GM12878 (cell line): ENCODE results near the gene ELAVL4. TPM values are rescaled to one million over a fixed set of nuclear protein-coding genes. Genes with fewer than 3 reads are reported as not detected.

Experiments used
- ATAC-seq: fragments of 200-7000 bp; cut with Tn5 transposase; 3 replicates; pipeline ENCODE4 v1.9.1; 2020; ENCODE audit warnings: mild to moderate bottlenecking, moderate library complexity
- BruUV-seq: library from RNA; stranded (reverse); fragments of 400-500 nt; replicated peaks from 2 replicates; lab custom pipeline; 2021; lab: Mats Ljungman, UMichigan
- CTCF ChIA-PET: fragments of 300-600 bp; sonication (Branson Sonifier 250); formaldehyde crosslinking; extraction: SDS; loops from one replicate; lab custom pipeline; 2021; ENCODE audit warnings: inconsistent platforms; lab: Yijun Ruan, JAX
- POLR2A ChIA-PET: fragments of 350-600 bp; formaldehyde crosslinking; extraction: SDS; loops from one replicate; lab custom pipeline; 2021; ENCODE audit warnings: inconsistent platforms; lab: Charles Lee
- RAD21 ChIA-PET: fragments of 300-600 bp; sonication (Branson Sonifier 250); formaldehyde crosslinking; loops from one replicate; lab custom pipeline; 2023; ENCODE audit warnings: antibody characterized with exemption; ENCODE audit not compliant: unreplicated experiment; lab: Charles Lee
- SMC1A ChIA-PET: fragments of 300-600 bp; sonication (Branson Sonifier 250); formaldehyde crosslinking; loops from one replicate; lab custom pipeline; 2023; ENCODE audit not compliant: unreplicated experiment, uncharacterized antibody; lab: Charles Lee
- DNase-seq: peaks from one replicate; pipeline ENCODE4 v3.0.0-alpha.2; 2011; ENCODE audit warnings: low read depth, low spot score
- FAIRE-seq: peaks from 3 replicates; lab custom pipeline; 2011; peaks lifted over from hg19 to GRCh38; lab: Jason Lieb, UNC
- H2AFZ ChIP-seq: 2 replicates; pipeline ENCODE4 v1.6.0; 2011; ENCODE audit warnings: low read depth, low read length, control low read depth; ENCODE audit not compliant: control insufficient read depth
- H3K27ac ChIP-seq: 2 replicates; pipeline ENCODE4 v1.5.1; 2011; ENCODE audit warnings: control low read depth; ENCODE audit not compliant: control insufficient read depth, insufficient read depth
- H3K27me3 ChIP-seq, 2 experiments: replicated peaks in 1 of 2; 2 replicates each; pipeline versions ENCODE4 v1.6.0 to v1.6.1; 2011; ENCODE audit warnings: low read length in 1 of 2; ENCODE audit not compliant: control insufficient read depth in 2 of 2, insufficient read depth in 2 of 2
- H3K36me3 ChIP-seq, 2 experiments: 2 replicates each; pipeline ENCODE4 v1.5.1; 2011; ENCODE audit warnings: low read length in 1 of 2; ENCODE audit not compliant: control insufficient read depth in 2 of 2, insufficient read depth in 2 of 2
- H3K4me1 ChIP-seq: 2 replicates; pipeline ENCODE4 v1.6.1; 2011; ENCODE audit warnings: mild to moderate bottlenecking, low read length, moderate library complexity, mixed read lengths; ENCODE audit not compliant: control insufficient read depth, insufficient read depth
- H3K4me2 ChIP-seq: 2 replicates; pipeline ENCODE4 v1.6.0; 2011; ENCODE audit warnings: control low read depth; ENCODE audit not compliant: control insufficient read depth, insufficient read depth
- H3K4me3 ChIP-seq: fragments of 200-600 bp; sonication (generic); 2 replicates; pipeline ENCODE4 v1.5.1; 2016
- H3K79me2 ChIP-seq: 2 replicates; pipeline ENCODE4 v1.6.0; 2011; ENCODE audit warnings: low read length; ENCODE audit not compliant: control insufficient read depth, insufficient read depth
- H3K9ac ChIP-seq: 2 replicates; pipeline ENCODE4 v1.8.0; 2011; ENCODE audit warnings: low read length, control low read depth, mixed read lengths; ENCODE audit not compliant: control insufficient read depth, insufficient read depth
- H3K9me3 ChIP-seq: replicated peaks from 3 replicates; pipeline ENCODE4 v1.5.1; 2011; ENCODE audit warnings: mild to moderate bottlenecking, low read length; ENCODE audit not compliant: control insufficient read depth, insufficient read depth
- H4K20me1 ChIP-seq: 2 replicates; pipeline ENCODE4 v1.6.0; 2011; ENCODE audit not compliant: control insufficient read depth, insufficient read depth
- CHD4 ChIP-seq: fragments of 200-600 bp; sonication (generic); IDR thresholded peaks from 2 replicates; pipeline ENCODE4 v1.6.1; 2016; ENCODE audit warnings: mild to moderate bottlenecking
- EGR1 ChIP-seq, 2 experiments: IDR thresholded peaks; 1 replicate in 1 of 2; 2 replicates in 1 of 2; pipeline ENCODE4 v1.6.1; 2011 to 2012; ENCODE audit warnings: low read depth in 2 of 2, low read length in 2 of 2, borderline replicate concordance in 1 of 2, mild to moderate bottlenecking in 1 of 2, moderate library complexity in 1 of 2
- JUND ChIP-seq: IDR thresholded peaks from 2 replicates; pipeline ENCODE4 v1.6.1; 2012; ENCODE audit warnings: low read depth, mild to moderate bottlenecking, low read length, improper control_type of control experiment, moderate library complexity
- NR2C2 ChIP-seq: IDR thresholded peaks from 2 replicates; pipeline ENCODE4 v1.6.1; 2011; ENCODE audit warnings: borderline replicate concordance, low read depth; ENCODE audit not compliant: control insufficient read depth, insufficient read length
- SREBF1 ChIP-seq: IDR thresholded peaks from 2 replicates; pipeline ENCODE4 v1.6.1; 2012; ENCODE audit warnings: mild to moderate bottlenecking, low read length
- SREBF2 ChIP-seq: IDR thresholded peaks from 2 replicates; pipeline ENCODE4 v1.6.1; 2012; ENCODE audit warnings: mild to moderate bottlenecking, low read length
- WRNIP1 ChIP-seq: IDR thresholded peaks from 2 replicates; pipeline ENCODE4 v1.6.1; 2011; ENCODE audit warnings: low read depth, low read length, improper control_type of control experiment, borderline replicate concordance
- ZNF622 ChIP-seq: fragments of 450-650 bp; IDR thresholded peaks from 2 replicates; pipeline ENCODE4 v1.6.1; 2017; ENCODE audit warnings: mild to moderate bottlenecking, inconsistent platforms
- WGBS: methylation state at CpG from one replicate; pipeline ENCODE4 v1.1.6; 2016; ENCODE audit warnings: low lambda C conversion rate; ENCODE audit not compliant: insufficient replicate concordance, insufficient coverage; ENCODE audit errors: missing lambda C conversion rate; 5-methylcytosine and 5-hydroxymethylcytosine counted together
- in situ Hi-C: fragments of 300-500 bp; cut with MboI; formaldehyde crosslinking; loops from 9 replicates; pipeline ENCODE4 v1.14.3; 2018; ENCODE audit warnings: mixed read lengths
- intact Hi-C: fragments of 100-400 bp; cut with micrococcal nuclease; formaldehyde crosslinking; loops from one replicate; pipeline ENCODE4 v1.14.2; 2022; ENCODE audit not compliant: unreplicated experiment
- polyA plus RNA-seq, 11 experiments: library from polyadenylated mRNA; depleted of rRNA in 4 of 11; unstranded in 6 of 11; stranded (reverse) in 5 of 11; fragments of >200 nt; fragmentation: Nextera tagmentation in 4 of 11; fragmentation: Illumina TruSeq in 1 of 11; extraction: Ambion mirVana in 4 of 11; extraction: Trizol in 1 of 11; gene quantifications; 1 replicate in 1 of 11; 2 replicates in 10 of 11; pipeline versions ENCODE4 v1.2.1 to v1.2.3, GENCODE V29; 2011 to 2016; ENCODE audit warnings: inconsistent platforms in 2 of 11, missing spikeins in 2 of 11, low read depth in 1 of 11
- total RNA-seq, 4 experiments: library from RNA; depleted of rRNA in 3 of 4; stranded (reverse); fragments of >200 nt in 3 of 4; fragmentation: Illumina TruSeq in 1 of 4; extraction: Trizol in 1 of 4; gene quantifications; 2 replicates each; pipeline versions ENCODE4 v1.2.1 to v1.2.3, GENCODE V29; 2013 to 2021
- TF ChIP-seq, protein P1 (sequence below): IDR thresholded peaks from 2 replicates; pipeline ENCODE4 v1.6.1; 2012; ENCODE audit warnings: mild to moderate bottlenecking, low read depth, low read length

Gene ELAVL4
- total and polyA plus RNA-seq, 10 of the 15 experiments (the other 5 are each of a cell fraction or from before 2014, with no cell fraction given), result 0.10 to 0.53 (median 0.17) TPM; not detected in 6

DNA sequence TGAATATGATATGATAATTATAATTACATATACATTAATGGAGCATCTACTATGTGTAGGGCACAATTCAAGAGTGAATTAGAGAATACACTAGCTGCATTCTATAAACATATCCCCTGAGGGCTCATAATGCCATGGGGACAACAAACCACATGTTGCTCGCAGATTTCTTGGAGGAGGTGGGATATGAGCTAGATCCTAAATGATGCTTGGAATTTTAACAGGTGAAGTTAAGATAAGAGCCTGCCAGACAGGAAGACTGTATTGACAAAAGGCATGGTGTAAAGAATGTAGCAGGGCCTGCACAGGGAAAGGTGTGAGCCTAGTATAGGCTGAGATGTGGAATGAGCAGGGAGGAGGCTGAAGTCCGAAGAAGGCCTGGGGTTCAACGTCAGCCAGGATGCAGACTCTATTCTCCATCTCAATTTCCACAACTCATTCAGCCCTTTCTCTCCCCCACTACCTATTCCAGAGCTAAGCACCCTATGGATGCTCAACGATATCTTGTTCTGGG, 120.2 kb downstream of the ELAVL4 start (continued):
- TF ChIP-seq SREBF1, result no peak
- TF ChIP-seq ZNF622, result no peak
- no peak for TF ChIP-seq JUND

DNA sequence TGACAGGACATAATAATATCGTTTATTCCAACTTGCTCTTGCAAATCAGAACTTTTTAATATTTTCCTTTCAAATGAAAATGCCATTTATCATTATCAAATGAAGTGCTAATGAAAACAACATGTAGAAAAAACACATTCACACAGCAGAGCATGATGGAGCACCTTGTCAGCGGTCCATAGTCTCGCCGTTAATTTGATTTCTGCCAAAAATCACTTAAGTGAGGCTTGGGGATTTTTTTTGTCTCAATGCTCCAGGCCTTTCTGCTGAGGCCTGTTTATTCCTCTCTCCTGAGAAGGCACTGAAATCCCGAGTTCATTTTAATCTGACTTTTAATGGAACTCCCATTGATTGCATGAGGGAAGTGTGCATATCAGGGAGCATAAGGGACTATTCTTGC, 122.5 kb downstream of the ELAVL4 start:
- in situ Hi-C loops, result no loop called here
- Histone ChIP-seq H3K9ac (no peak overlapping the region), H3K4me3 (no peak overlapping the region), H3K36me3 (no peaks in the 10 kb centered on the region), H4K20me1 (no peaks in the 10 kb centered on the region), H3K27ac (no peak overlapping the region), H3K9me3 (no peaks in the 10 kb centered on the region; the same call in 2 of the 3 replicates), H3K4me1 (no peaks in the 10 kb centered on the region), H2AFZ (no peak overlapping the region), H3K79me2 (no peaks in the 10 kb centered on the region), H3K4me2 (no peak overlapping the region), H3K27me3 (no peaks in the 10 kb centered on the region)
- SMC1A ChIA-PET, result no interaction called here
- intact Hi-C loops, result no loop called here
- DNase-seq, result no peak
- BruUV-seq, result no TSS peak
- CTCF ChIA-PET, result no interaction called here
- POLR2A ChIA-PET, result interaction anchor here (0.6 kb wide), 1 partner anchor 1077 kb away, joined by 4 read pairs; no protein-coding TSS in a partner anchor
- ATAC-seq, result no peak
- 53% methylated on average over 5 of the region's 5 CpGs for WGBS
- TF ChIP-seq EGR1 (IDR thresholded peaks at IDR 0.05; ENCODE audit: borderline replicate concordance in 1 of 2, low read depth in 2 of 2, low read length in 2 of 2) (no peak), CHD4 (no peak), SREBF2 (no peak), NR2C2 (no peak), WRNIP1 (no peak), SREBF1 (no peak)
- TF ChIP-seq, protein P1, sequence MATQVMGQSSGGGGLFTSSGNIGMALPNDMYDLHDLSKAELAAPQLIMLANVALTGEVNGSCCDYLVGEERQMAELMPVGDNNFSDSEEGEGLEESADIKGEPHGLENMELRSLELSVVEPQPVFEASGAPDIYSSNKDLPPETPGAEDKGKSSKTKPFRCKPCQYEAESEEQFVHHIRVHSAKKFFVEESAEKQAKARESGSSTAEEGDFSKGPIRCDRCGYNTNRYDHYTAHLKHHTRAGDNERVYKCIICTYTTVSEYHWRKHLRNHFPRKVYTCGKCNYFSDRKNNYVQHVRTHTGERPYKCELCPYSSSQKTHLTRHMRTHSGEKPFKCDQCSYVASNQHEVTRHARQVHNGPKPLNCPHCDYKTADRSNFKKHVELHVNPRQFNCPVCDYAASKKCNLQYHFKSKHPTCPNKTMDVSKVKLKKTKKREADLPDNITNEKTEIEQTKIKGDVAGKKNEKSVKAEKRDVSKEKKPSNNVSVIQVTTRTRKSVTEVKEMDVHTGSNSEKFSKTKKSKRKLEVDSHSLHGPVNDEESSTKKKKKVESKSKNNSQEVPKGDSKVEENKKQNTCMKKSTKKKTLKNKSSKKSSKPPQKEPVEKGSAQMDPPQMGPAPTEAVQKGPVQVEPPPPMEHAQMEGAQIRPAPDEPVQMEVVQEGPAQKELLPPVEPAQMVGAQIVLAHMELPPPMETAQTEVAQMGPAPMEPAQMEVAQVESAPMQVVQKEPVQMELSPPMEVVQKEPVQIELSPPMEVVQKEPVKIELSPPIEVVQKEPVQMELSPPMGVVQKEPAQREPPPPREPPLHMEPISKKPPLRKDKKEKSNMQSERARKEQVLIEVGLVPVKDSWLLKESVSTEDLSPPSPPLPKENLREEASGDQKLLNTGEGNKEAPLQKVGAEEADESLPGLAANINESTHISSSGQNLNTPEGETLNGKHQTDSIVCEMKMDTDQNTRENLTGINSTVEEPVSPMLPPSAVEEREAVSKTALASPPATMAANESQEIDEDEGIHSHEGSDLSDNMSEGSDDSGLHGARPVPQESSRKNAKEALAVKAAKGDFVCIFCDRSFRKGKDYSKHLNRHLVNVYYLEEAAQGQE, result no peak
- RAD21 ChIA-PET, result no interaction called here
- FAIRE-seq, result no peak
